Hepatocyte (in vitro differentiated cells): ENCODE measurements around the gene DNAH11. TPM values are rescaled to one million over a fixed set of nuclear protein-coding genes. Genes with fewer than 3 reads are reported as not detected.
A peak's percentile ranks its signal among the peaks of the same experiment; 100 is the strongest.

Source experiments
- DNase-seq: peaks from one replicate; pipeline ENCODE4 v3.0.0-alpha.2; 2016; ENCODE audit warnings: low spot score
- H2AFZ ChIP-seq: fragments of 200-600 bp; sonication (generic); 2 replicates; pipeline ENCODE4 v1.6.0; 2016; ENCODE audit warnings: antibody characterized with exemption, mild to moderate bottlenecking
- H3K27ac ChIP-seq: fragments of 200-600 bp; sonication (generic); 2 replicates; pipeline ENCODE4 v1.5.1; 2016; ENCODE audit warnings: mild to moderate bottlenecking
- H3K27me3 ChIP-seq: fragments of 200-600 bp; sonication (generic); 2 replicates; pipeline ENCODE4 v1.6.1; 2016
- H3K36me3 ChIP-seq: fragments of 200-600 bp; sonication (generic); replicated peaks from 2 replicates; pipeline ENCODE4 v1.5.1; 2016; ENCODE audit warnings: low read depth; ENCODE audit not compliant: insufficient read depth
- H3K4me1 ChIP-seq: fragments of 200-600 bp; sonication (generic); 2 replicates; pipeline ENCODE4 v1.5.1; 2016; ENCODE audit warnings: mild to moderate bottlenecking, moderate library complexity; ENCODE audit not compliant: insufficient read depth
- H3K4me2 ChIP-seq: fragments of 200-600 bp; sonication (generic); 2 replicates; pipeline ENCODE4 v1.6.0; 2016
- H3K4me3 ChIP-seq: fragments of 200-600 bp; sonication (generic); 2 replicates; pipeline ENCODE4 v1.5.1; 2016; ENCODE audit warnings: mild to moderate bottlenecking
- H3K79me2 ChIP-seq: fragments of 200-600 bp; sonication (generic); 2 replicates; pipeline ENCODE4 v1.6.0; 2017; ENCODE audit warnings: mild to moderate bottlenecking
- H3K9me2 ChIP-seq: fragments of 200-600 bp; sonication (generic); replicated peaks from 2 replicates; pipeline ENCODE4 v1.6.0; 2017; ENCODE audit warnings: mild to moderate bottlenecking; ENCODE audit not compliant: insufficient read depth
- H3K9me3 ChIP-seq: fragments of 200-600 bp; sonication (generic); 2 replicates; pipeline ENCODE4 v1.5.1; 2016; ENCODE audit warnings: low read depth, mild to moderate bottlenecking
- H4K20me1 ChIP-seq: fragments of 200-600 bp; sonication (generic); 2 replicates; pipeline ENCODE4 v1.6.0; 2016; ENCODE audit warnings: mild to moderate bottlenecking; ENCODE audit not compliant: insufficient read depth, poor library complexity, severe bottlenecking
- EZH2 ChIP-seq: fragments of 200-600 bp; sonication (generic); IDR thresholded peaks from 2 replicates; pipeline ENCODE4 v1.6.1; 2016; ENCODE audit warnings: antibody characterized with exemption, mild to moderate bottlenecking, borderline replicate concordance
- EZH2phosphoT487 ChIP-seq: fragments of 200-600 bp; sonication (generic); IDR thresholded peaks from one replicate; pipeline ENCODE4 v1.6.1; 2018; ENCODE audit warnings: antibody characterized with exemption, mild to moderate bottlenecking, low read depth, moderate library complexity; ENCODE audit not compliant: unreplicated experiment, severe bottlenecking
- WGBS: methylation state at CpG from one replicate; pipeline ENCODE4 v1.1.6; 2016; ENCODE audit warnings: low lambda C conversion rate; ENCODE audit errors: missing lambda C conversion rate; 5-methylcytosine and 5-hydroxymethylcytosine counted together
- polyA plus RNA-seq: library from polyadenylated mRNA; unstranded; fragments of >200 nt; fragmentation: Nextera tagmentation; extraction: Ambion mirVana; gene quantifications from 2 replicates; pipeline ENCODE4 v1.2.1, GENCODE V29; 2016
- total RNA-seq: library from RNA; depleted of rRNA; stranded (reverse); fragments of >200 nt; gene quantifications from 2 replicates; pipeline ENCODE4 v1.2.3, GENCODE V29; 2014
- TF ChIP-seq, protein P1 (sequence below): fragments of 200-600 bp; sonication (generic); IDR thresholded peaks from 2 replicates; pipeline ENCODE4 v1.5.1; 2016; ENCODE audit warnings: antibody characterized with exemption, mild to moderate bottlenecking; ENCODE audit not compliant: poor library complexity

DNAH11 gene
- total and polyA plus RNA-seq, 2 experiments from 2014 or later = 0.43 to 1.3 TPM

DNA sequence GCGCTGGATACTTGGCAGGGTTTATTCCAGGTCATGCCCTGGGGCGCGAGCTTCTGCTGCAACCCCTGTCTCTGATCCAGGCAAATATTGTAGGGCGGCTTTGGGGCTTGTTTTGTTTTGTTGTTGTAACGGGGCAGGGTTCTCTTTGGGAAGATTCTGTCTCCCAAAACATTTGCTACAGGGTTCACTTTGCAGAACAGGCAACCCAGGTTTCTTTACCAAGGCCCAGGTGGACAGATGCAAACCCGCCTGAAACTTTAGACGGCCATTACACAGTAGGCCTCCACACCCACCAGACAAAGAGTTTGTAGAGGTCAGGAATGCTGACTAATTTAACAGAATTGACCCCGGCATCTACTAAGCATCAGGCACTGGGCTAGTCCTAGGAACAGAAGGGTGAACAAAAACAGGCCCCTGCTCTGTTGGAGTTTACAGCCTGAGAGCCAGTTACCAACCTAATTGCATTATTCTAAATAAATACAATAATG, 403.4 kb downstream of the DNAH11 start:
- Histone ChIP-seq H3K4me3 (no peak overlapping the region), H3K36me3 (no peaks in the 10 kb centered on the region), H3K79me2 (no peaks in the 10 kb centered on the region), H3K27me3 (peaks cover 32% of the 10 kb centered on the region), H3K4me2 (peak overlapping the region; percentile 96), H2AFZ (peak overlapping the region; percentile 87), H3K9me3 (no peaks in the 10 kb centered on the region), H3K27ac (no peak overlapping the region), H3K4me1 (peaks cover 11% of the 10 kb centered on the region), H4K20me1 (no peaks in the 10 kb centered on the region), H3K9me2 (no peaks in the 10 kb centered on the region)
- no peak for TF ChIP-seq EZH2phosphoT487
- DNase-seq = no peak
- 28% methylated on average over 8 of the region's 8 CpGs for WGBS

DNA sequence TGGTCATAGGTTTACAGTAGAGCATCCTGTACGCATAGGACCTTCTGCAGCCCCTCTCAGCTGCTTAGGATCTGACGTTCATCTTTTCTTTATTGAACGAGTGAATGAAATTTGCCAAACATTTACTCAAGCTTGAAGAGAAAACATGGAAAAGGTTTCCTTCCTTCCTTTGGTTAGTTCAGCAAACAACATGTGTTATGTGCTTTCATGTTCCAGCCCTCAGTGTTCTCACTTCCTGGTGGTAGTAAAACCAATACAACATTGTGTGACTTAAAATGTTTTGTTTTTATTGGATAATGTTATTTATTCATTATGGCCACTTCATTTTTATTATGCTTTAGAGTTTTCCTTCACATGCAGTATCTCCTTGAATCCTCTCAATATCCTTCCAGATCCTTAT, 404.2 kb downstream of the DNAH11 start:
- H3K27ac ChIP-seq = no peak overlapping the region
- no peaks in the 10 kb centered on the region for H3K79me2 ChIP-seq
- no peak overlapping the region for H3K4me3 ChIP-seq
- no peak for DNase-seq
- H4K20me1 ChIP-seq = no peaks in the 10 kb centered on the region
- H3K9me3 ChIP-seq = no peaks in the 10 kb centered on the region
- TF ChIP-seq EZH2phosphoT487 (no peak), EZH2 (no peak)
- TF ChIP-seq, protein P1, sequence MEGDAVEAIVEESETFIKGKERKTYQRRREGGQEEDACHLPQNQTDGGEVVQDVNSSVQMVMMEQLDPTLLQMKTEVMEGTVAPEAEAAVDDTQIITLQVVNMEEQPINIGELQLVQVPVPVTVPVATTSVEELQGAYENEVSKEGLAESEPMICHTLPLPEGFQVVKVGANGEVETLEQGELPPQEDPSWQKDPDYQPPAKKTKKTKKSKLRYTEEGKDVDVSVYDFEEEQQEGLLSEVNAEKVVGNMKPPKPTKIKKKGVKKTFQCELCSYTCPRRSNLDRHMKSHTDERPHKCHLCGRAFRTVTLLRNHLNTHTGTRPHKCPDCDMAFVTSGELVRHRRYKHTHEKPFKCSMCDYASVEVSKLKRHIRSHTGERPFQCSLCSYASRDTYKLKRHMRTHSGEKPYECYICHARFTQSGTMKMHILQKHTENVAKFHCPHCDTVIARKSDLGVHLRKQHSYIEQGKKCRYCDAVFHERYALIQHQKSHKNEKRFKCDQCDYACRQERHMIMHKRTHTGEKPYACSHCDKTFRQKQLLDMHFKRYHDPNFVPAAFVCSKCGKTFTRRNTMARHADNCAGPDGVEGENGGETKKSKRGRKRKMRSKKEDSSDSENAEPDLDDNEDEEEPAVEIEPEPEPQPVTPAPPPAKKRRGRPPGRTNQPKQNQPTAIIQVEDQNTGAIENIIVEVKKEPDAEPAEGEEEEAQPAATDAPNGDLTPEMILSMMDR = no peak
- peaks cover 32% of the 10 kb centered on the region for H3K27me3 ChIP-seq
- H2AFZ ChIP-seq = no peak overlapping the region
- H3K4me2 ChIP-seq = no peak overlapping the region
- no peaks in the 10 kb centered on the region for H3K36me3 ChIP-seq
- no peaks in the 10 kb centered on the region for H3K9me2 ChIP-seq
- WGBS = 54% methylated on average over 3 of the region's 3 CpGs
- H3K4me1 ChIP-seq = peaks cover 7% of the 10 kb centered on the region

DNA sequence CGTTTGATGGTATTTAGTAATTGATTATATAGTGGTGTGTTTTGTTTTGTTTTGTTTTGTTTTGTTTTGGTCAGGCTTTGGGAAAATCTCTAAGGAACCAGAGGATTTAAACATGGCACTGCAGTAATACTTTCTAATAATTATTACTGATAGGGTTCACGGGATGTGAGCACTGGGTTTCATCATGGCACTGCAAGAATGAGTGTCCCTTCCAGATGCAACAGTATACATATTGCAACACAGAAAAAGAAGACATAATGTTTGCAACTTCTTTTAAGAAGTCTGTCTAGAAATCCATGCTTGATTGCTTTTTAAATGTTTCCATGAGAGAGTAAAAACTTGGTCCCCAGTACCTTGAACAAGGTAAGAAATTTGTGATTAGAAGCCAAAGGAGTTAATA, 405.1 kb downstream of the DNAH11 start:
- Histone ChIP-seq H3K4me1 (peaks cover 5% of the 10 kb centered on the region), H3K27me3 (peaks cover 32% of the 10 kb centered on the region), H3K4me2 (no peak overlapping the region), H3K4me3 (no peak overlapping the region), H3K9me2 (no peaks in the 10 kb centered on the region), H3K79me2 (no peaks in the 10 kb centered on the region), H3K9me3 (no peaks in the 10 kb centered on the region), H2AFZ (no peak overlapping the region), H4K20me1 (no peaks in the 10 kb centered on the region), H3K27ac (no peak overlapping the region), H3K36me3 (no peaks in the 10 kb centered on the region)
- 53% methylated on average over 2 of the region's 2 CpGs for WGBS
- DNase-seq = no peak
- TF ChIP-seq, protein P1 = no peak
- TF ChIP-seq EZH2phosphoT487 (no peak), EZH2 (no peak)

GRCh38 chr7:21948364-21948763, 405.5 kb downstream of the DNAH11 start:
- TF ChIP-seq EZH2phosphoT487 (no peak), EZH2 (no peak)
- TF ChIP-seq, protein P1 = no peak
- H3K27me3 ChIP-seq = peaks cover 31% of the 10 kb centered on the region
- H3K9me2 ChIP-seq = no peaks in the 10 kb centered on the region
- H2AFZ ChIP-seq = no peak overlapping the region
- H3K79me2 ChIP-seq = no peaks in the 10 kb centered on the region
- H3K4me1 ChIP-seq = peaks cover 5% of the 10 kb centered on the region
- H3K36me3 ChIP-seq = no peaks in the 10 kb centered on the region
- H3K4me3 ChIP-seq = no peak overlapping the region
- no peak overlapping the region for H3K27ac ChIP-seq
- no peaks in the 10 kb centered on the region for H4K20me1 ChIP-seq
- no peak for DNase-seq
- 43% methylated on average over 2 of the region's 2 CpGs for WGBS
- H3K4me2 ChIP-seq = no peak overlapping the region
- H3K9me3 ChIP-seq = no peaks in the 10 kb centered on the region
